Left ventricle myocardium inferior (tissue), 1 donor: ENCODE results near the gene FSTL5. TPM values are rescaled to one million over a fixed set of nuclear protein-coding genes. Genes with fewer than 3 reads are reported as not detected.

Source experiments
- DNase-seq: peaks from one replicate; pipeline ENCODE4 v3.0.0-alpha.2; 2020
- H3K27ac ChIP-seq: fragments of 200-600 bp; replicated peaks from 2 replicates; pipeline ENCODE4 v1.8.0; 2021
- H3K27me3 ChIP-seq: fragments of 200-600 bp; 2 replicates; pipeline ENCODE4 v1.8.0; 2021; ENCODE audit warnings: low read depth
- H3K36me3 ChIP-seq: fragments of 200-600 bp; 2 replicates; pipeline ENCODE4 v1.8.0; 2021
- H3K4me1 ChIP-seq: fragments of 200-600 bp; 2 replicates; pipeline ENCODE4 v1.8.0; 2021
- H3K4me3 ChIP-seq: fragments of 200-600 bp; 2 replicates; pipeline ENCODE4 v1.8.0; 2021; ENCODE audit warnings: mild to moderate bottlenecking, moderate library complexity
- H3K9me3 ChIP-seq: fragments of 200-600 bp; replicated peaks from 2 replicates; pipeline ENCODE4 v1.8.0; 2021
- CTCF ChIP-seq: fragments of 200-600 bp; IDR thresholded peaks from 2 replicates; pipeline ENCODE4 v1.8.0; 2021; ENCODE audit warnings: antibody characterized with exemption, mild to moderate bottlenecking, borderline replicate concordance
- intact Hi-C: fragments of 100-400 bp; cut with micrococcal nuclease; formaldehyde crosslinking; loops from one replicate; pipeline ENCODE4 v1.11.0; 2022
- total RNA-seq: library from RNA; stranded (reverse); fragmentation: NEBNext Ultra II Directional; extraction: Animal tissue kit (Norgen Biotek cat#: 25700); gene quantifications from one replicate; pipeline ENCODE4 v1.2.1, GENCODE V29; 2021
- donor health status: DM: no; HTN: yes; CAD: no; lungs with severe emphysema.

FSTL5 gene
- total RNA-seq, 1 donor from 2014 or later, result not detected

GRCh38 chr4:161816958-161817357 is 346.8 kb downstream of the FSTL5 start:
- no peak for TF ChIP-seq CTCF
- H3K27ac ChIP-seq, result no peak overlapping the region
- H3K4me1 ChIP-seq, result no peaks in the 10 kb centered on the region
- intact Hi-C loops, result no loop called here
- H3K4me3 ChIP-seq, result no peak overlapping the region
- H3K9me3 ChIP-seq, result peaks cover 6% of the 10 kb centered on the region
- no peaks in the 10 kb centered on the region for H3K27me3 ChIP-seq
- no peaks in the 10 kb centered on the region for H3K36me3 ChIP-seq
- DNase-seq, result no peak

- Histone ChIP-seq H3K27ac (no peak overlapping the region), H3K4me1 (no peaks in the 10 kb centered on the region), H3K9me3 (no peaks in the 10 kb centered on the region), H3K36me3 (no peaks in the 10 kb centered on the region), H3K4me3 (no peak overlapping the region), H3K27me3 (no peaks in the 10 kb centered on the region)
- no peak for TF ChIP-seq CTCF
- intact Hi-C loops, result no loop called here
- no peak for DNase-seq
Observed at GRCh38 chr4:161815841-161816240, 348.0 kb downstream of the FSTL5 start.

- intact Hi-C loops, result no loop called here
Observed at GRCh38 chr4:161813889-161814288, 349.9 kb downstream of the FSTL5 start.

GRCh38 chr4:161813389-161813788 is 350.4 kb downstream of the FSTL5 start:
- TF ChIP-seq CTCF, result no peak
- Histone ChIP-seq H3K36me3 (no peaks in the 10 kb centered on the region), H3K4me1 (no peaks in the 10 kb centered on the region), H3K9me3 (no peaks in the 10 kb centered on the region), H3K4me3 (no peak overlapping the region), H3K27me3 (no peaks in the 10 kb centered on the region), H3K27ac (no peak overlapping the region)
- DNase-seq, result no peak
- intact Hi-C loops, result no loop called here

More at GRCh38 chr4:161813889-161814288, 349.9 kb downstream of the FSTL5 start:
- Histone ChIP-seq H3K36me3 (no peaks in the 10 kb centered on the region), H3K4me3 (no peak overlapping the region), H3K4me1 (no peaks in the 10 kb centered on the region), H3K27ac (no peak overlapping the region), H3K9me3 (no peaks in the 10 kb centered on the region), H3K27me3 (no peaks in the 10 kb centered on the region)
- no peak for DNase-seq
- no peak for TF ChIP-seq CTCF

GRCh38 chr4:161803171-161803570 is 360.6 kb downstream of the FSTL5 start:
- no peak for TF ChIP-seq CTCF
- H3K4me3 ChIP-seq, result no peak overlapping the region
- H3K27me3 ChIP-seq, result no peaks in the 10 kb centered on the region
- DNase-seq, result no peak
- H3K4me1 ChIP-seq, result no peaks in the 10 kb centered on the region
- H3K9me3 ChIP-seq, result no peaks in the 10 kb centered on the region
- intact Hi-C loops, result no loop called here
- H3K36me3 ChIP-seq, result no peaks in the 10 kb centered on the region
- H3K27ac ChIP-seq, result no peak overlapping the region

GRCh38 chr4:161799710-161800109 is 364.1 kb downstream of the FSTL5 start:
- no peak overlapping the region for H3K4me3 ChIP-seq
- H3K4me1 ChIP-seq, result no peaks in the 10 kb centered on the region
- H3K27ac ChIP-seq, result no peak overlapping the region
- H3K9me3 ChIP-seq, result peaks cover 14% of the 10 kb centered on the region
- intact Hi-C loops, result no loop called here
- no peak for DNase-seq
- H3K27me3 ChIP-seq, result no peaks in the 10 kb centered on the region
- H3K36me3 ChIP-seq, result no peaks in the 10 kb centered on the region
- no peak for TF ChIP-seq CTCF
